Endothelial cell of hepatic sinusoid (primary cell): ENCODE data around the gene PDAP1.
"Not testable (repeated sequence)": the region's sequence is repeated elsewhere in the genome, so short reads cannot be mapped to it uniquely, and the experiment has no call there.

ENCODE experiments used
- in situ Hi-C: cut with HindIII; loops from 2 replicates; pipeline ENCODE4 v1.10.0; 2017; ENCODE audit warnings: low sequenced_read_pairs

Gene PDAP1

DNA sequence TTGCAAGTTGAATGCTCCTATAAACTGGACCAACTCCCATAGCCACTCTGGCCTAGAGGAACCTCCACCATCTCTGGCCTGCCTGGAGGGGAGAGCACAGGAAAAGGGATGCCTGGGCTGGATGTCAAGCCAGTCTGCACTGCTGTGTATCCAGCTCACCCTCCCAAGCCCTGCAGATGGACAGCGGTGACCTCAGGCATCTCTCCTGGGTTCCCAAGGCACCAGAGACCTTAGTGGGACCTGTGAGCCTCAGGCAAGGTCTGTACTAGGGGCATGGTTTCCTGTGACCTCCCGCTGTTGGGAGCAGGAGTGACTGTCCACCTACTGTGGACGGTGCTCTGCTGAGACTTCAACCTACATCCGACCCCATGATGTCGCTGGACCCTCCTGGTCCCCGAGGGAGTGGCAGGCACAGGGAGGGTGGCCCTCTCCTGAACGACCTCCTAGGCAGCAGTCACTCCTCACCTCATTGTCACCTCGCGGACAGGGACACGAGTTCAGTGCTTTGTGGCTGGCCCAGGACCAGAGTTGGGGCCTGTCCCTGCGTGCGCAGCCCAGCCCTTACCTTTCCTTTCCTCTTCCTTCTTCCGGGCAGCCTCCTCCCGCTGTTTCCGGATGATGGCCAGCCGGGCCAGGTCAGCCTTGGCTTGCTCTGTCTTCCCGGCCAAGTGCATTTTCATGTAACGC lies 11.0 kb downstream of the PDAP1 start:
- in situ Hi-C loops, result no loop called here

DNA sequence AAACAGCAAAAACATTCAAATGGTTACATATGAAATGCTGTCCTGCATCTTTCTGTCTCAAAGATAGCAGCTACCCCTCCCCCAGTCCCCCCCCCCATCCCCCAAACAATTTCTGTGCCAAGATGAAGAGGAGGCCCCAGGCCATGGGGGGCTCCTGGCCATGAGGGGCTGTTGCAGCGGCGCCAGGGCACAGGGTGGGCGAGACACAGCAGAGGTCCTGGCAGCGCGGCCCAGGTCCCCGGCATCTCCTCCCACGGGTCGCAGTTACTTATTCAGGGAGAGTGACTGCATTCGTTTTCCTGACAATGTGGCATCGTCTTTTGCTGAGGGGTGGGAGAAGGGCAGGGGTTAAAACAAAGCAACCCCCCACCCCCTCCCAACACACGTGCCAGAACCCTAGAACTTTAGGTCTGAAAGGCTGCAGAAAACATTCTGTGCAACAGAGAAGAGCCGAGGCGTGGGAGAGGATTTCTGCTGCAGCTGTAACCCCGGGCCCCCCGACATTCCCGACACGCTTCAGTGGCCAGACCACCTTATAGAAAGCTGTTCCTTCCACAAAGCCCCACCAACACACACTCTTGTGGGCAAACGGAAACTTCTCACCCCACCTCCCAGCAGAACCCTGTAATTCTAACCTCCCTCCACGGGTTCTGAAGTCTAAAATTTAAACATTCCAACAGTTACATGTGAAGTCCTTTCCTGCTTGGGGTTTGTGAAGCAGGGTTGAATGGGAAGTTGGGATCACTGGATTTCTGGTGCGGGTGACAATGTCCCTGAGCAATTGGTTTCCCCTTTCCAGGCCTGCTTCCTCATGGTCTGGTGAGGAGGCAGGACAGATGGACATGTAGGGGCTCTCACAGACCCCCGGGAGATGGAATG lies 11.7 kb downstream of the PDAP1 start:
- in situ Hi-C loops, result no loop called here

DNA sequence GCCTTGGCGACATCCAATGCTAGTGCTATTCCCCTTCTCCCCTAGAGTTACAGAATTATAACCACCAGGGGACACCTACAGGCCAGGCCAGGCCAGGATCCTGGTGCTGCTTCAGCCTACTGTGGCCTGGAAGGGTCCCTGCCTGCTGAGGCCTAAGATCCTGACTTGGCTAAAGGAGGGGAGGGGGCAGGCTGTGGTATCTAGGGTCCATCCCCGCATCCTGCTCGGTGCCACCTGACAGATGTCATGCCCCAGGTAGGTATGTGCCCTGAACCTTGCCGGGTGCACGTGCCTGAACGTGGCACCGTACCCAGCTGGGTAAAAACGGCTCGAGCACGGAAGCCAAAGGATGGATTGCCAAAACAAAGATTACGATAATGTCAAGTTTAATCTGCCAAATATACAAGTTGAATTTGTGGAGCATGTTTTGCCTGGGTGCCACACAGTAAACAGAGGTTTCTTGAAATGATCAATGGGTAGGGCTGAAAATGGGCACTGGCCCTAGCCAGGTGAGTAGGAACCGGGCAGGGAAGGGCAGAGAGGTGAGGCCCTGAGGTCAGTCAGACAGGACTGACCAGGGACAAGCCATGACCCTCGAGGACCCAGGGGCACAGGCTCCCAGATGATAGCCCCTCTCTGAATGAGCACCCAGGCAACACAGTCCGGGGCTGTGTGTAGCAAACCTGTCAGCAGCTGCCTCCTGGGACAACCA lies 12.6 kb downstream of the PDAP1 start:
- in situ Hi-C loops, result no loop called here

DNA sequence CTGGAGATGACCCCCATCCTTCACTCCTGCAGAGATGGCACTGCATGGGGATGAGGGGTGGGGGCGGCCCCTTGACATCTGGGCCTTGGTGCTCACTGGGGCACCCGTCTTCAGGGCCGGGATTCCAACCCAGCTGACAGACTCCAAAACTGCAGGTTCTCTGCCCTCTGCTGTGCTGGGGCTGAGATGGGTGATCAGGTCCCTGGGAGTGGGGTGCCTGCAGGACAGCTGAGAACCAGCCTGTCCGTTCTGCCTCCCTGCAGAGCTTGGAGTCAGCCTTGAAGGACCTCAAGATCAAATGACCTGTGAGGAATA lies 14.3 kb downstream of the PDAP1 start:
- in situ Hi-C loops, result no loop called here

DNA sequence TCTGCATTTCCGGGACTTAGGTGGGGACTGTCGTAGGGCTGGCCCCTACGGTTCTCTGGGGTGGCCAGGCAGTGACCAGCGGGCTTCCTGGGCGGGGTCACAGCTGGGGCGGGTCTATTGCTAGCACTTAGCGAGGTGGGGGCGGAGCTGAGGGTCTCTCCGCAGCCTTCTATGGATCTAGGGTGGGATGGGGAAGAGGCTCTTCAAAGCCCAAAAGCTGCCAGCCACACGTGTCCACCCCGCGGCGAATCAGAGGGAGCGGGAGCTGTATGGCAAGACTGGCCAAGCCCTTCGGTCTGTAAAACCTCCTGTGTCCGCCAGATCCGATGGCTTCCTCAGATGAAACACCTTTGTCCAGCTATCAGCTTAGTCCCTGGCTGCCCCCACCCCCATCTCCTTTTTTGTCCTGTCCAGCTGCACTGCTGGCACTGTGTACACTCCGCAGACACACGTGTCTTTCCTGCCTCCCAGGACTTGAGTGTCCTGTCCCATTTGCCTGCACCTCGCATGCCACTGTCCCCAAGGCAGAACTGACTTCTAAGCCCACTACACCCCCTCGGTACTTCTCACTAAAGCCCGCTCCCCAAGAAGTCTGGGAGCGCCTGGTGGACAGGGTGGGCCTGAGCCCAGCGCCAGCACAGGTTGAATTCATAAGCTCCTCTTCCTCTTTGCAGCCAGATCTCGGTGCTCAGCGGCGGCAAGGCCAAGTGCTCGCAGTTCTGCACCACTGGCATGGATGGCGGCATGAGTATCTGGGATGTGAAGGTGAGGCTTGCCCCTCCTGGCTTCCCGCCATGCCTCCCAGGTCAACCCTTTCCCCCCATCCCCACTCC lies 14.8 kb downstream of the PDAP1 start:
- in situ Hi-C loops, result no loop called here

DNA sequence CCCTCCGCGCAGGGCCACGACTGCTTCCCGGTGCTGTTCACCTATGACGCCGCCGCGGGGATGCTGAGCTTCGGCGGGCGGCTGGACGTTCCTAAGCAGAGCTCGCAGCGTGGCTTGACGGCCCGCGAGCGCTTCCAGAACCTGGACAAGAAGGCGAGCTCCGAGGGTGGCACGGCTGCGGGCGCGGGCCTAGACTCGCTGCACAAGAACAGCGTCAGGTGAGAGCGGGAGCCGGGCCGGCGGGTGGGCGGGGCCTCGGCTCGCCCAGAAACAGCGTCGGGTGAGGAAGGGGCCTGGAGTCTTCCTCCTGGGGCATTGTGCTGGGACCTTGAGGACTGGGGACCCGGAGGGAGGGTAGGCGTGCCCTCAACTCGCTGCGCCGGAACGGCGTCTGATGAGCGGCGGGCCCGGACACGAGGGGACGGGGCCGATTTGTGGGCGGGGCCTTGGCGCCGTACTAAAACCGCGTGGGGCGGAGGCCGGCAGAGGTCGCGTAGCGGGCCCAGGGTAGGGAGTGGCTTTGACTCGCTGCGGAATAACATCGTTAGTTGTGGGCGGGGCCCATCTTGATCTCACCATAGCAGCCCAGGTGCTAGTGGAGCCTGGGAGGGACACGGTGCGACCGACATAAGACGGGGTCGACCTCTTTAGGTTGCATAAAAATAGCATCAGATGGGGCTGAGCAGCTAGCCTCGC lies 15.6 kb downstream of the PDAP1 start:
- in situ Hi-C loops, result no loop called here

DNA sequence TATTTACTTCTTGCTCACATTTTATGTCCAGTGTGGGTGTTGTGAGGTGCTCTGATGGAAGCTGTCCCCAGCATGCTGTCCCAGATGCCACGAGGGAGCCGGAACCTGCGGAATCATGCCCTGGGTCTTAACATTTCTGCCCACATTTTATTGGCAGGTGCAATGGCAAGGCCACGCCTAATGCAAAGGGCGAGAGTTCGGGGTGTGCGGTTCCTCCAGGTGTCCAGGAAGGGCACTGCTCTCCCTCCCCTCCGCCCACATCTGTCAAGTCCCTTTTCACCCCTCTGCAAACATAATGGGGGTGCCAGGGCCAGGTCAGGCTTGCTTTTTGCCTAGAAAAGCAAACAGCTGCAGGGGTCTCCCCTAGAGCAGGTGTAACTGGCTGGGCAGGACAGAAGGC lies 16.4 kb downstream of the PDAP1 start:
- in situ Hi-C loops, result no loop called here

DNA sequence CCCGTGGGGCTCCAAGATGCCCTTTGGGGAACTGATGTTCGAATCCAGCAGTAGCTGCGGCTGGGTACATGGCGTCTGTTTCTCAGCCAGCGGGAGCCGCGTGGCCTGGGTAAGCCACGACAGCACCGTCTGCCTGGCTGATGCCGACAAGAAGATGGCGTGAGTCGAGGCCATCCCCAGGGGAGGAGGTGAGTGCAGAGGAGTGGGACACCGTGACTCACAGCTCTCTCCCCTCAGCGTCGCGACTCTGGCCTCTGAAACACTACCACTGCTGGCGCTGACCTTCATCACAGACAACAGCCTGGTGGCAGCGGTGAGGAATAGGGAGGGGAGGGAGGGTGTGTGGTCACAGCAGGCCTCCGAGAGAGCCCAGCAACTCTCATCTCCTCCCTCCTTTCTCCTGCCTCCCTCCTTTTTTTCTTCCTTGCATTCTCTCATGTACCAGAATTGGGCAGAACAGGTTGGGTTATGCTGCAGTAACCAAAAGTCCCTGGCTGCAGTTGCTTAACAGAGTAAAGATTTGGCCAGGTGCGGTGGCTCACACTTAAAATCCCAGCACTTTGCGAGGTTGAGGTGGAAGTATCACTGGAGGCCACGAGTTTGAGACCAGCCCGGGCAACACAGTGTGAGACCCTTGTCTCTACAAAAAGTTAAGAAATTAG lies 17.3 kb downstream of the PDAP1 start:
- in situ Hi-C loops, result no loop called here

DNA sequence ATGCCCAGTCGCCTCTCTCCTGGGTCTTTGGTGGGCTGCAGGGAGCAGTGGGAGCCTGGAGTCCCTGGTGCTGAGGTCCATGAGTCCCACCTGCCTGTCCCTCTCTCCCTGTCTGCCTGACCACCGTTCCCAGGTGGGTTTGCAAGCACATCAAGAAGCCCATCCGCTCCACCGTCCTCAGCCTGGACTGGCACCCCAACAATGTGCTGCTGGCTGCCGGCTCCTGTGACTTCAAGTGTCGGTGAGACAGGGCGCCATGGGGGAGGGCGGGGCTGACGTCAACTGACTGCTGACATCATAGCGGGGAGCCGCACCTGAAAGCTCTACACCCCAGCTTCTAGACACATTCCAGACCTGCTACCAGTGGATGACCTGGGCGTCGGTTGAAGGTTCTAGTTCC lies 18.6 kb downstream of the PDAP1 start:
- in situ Hi-C loops, result no loop called here

DNA sequence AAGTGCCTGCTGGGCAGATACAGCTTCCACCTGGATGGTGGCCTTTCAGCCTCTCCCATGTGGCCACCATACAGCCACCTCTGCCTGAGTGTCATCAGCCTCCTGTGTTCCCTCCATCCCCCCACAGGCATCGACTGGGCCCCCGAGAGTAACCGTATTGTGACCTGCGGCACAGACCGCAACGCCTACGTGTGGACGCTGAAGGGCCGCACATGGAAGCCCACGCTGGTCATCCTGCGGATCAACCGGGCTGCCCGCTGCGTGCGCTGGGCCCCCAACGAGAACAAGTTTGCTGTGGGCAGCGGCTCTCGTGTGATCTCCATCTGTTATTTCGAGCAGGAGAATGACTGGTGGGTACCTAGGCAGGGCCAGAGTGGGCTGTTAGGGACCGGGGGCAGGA lies 20.5 kb downstream of the PDAP1 start:
- in situ Hi-C loops, result no loop called here

DNA sequence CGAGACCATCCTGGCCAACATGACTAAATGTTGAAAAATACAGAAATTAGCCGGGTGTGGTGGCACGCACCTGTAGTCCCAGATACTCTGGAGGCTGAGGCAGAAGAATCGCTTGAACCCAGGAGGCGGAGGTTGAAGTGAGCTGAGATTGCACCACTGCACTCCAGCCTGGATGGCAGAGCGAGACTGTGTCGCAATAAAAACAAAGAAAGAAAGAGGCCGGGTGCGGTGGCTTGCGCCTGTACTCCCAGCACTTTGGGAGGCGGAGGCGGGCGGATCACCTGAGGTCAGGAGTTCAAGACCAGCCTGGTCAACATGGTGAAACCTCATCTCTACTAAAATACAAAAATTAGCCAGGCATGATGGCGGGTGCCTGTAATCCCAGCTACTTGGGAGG lies 21.2 kb downstream of the PDAP1 start:
- in situ Hi-C loops, result not testable (repeated sequence)

DNA sequence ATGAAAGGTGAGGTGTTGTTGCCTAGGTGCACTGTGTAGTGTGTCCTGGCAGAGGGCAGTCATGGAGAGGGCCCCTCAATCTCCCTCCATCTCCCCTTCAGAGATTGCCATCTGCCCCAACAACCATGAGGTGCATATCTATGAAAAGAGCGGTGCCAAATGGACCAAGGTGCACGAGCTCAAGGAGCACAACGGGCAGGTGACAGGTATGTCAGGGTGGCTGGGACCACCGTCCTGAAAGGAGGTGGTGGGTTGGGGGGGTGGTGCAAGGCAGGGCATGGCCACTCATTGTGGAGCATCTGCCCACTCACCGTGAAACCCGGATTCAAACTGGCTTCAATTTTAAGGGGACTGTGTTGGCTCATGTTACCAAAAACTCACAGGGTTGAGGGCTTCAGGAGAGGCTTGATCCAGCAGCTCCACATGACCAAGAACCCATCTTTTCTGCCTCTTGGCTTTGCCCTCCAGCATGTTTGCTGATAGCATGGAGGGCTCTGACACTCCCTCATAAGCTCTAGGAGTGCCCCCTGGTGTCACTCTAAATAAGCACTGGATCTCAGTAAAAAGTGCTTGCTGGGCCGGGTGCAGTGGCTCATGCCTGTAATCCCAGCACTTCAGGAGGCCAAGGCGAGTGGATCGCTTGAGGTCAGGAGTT lies 21.7 kb downstream of the PDAP1 start:
- in situ Hi-C loops, result no loop called here

DNA sequence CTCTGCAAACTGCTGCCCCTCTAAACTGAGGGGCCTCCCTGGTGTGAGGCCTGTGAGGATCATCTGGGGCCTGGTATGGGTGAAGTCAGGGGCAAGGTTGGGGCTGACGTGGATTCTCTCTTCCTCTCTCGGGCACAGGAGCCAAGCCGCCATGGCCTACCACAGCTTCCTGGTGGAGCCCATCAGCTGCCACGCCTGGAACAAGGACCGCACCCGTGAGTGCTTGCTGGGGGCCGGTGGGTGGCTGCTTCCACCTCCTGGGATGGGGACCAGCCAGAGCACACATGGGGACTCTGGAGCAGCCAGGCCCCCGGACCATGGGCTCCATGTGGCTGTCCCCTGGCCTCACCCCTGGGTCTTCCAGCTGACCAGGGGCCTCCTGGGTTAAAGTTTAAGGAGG lies 22.8 kb downstream of the PDAP1 start:
- in situ Hi-C loops, result no loop called here

DNA sequence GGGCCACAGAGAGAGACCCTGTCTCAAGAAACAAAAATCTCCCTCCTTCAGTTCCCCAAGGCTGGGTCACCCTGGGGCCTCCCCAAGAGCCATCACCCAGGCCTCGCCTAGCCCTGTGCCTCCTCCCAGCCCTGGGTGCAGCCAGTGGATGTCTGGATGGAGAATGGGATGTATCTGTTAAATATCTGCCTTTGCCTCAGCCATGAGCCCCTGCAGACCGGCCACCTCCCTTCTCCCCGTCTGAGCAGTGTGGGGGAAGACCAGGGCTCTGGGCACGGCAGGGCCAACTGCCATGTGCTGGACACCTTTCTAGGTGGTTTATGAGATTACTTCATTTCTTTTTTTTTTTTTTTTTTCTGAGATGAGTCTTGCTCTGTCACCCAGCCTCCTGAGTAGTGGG lies 23.9 kb downstream of the PDAP1 start:
- in situ Hi-C loops, result no loop called here

DNA sequence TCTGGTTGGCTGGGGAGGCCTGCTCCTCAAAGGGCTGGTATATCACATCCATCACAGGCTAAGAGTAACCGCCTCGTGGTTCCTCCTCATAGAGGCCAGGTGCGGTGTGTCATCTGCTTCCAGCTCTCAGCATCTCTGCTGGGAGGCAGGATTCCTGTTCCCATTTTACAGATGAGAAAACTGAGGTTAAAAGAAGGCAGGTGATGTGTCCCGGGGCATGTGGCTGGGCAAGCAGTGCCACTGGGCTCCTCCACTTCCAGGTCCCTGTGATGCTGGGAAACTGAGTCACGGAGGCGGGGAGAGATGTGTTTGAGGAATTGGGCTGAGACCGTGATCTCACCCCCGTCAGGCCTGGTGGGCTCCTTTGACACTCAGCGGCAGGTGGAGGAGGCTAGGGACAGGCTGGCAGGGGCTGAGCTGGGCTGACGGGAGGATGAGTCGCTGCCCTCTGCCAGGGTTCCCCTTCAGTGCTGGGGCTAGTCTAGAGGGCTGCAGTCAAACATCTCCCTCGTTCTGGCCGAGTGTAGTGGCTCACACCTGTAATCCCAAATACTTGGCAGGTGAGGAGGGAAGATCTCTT lies 24.5 kb downstream of the PDAP1 start:
- in situ Hi-C loops, result no loop called here

DNA sequence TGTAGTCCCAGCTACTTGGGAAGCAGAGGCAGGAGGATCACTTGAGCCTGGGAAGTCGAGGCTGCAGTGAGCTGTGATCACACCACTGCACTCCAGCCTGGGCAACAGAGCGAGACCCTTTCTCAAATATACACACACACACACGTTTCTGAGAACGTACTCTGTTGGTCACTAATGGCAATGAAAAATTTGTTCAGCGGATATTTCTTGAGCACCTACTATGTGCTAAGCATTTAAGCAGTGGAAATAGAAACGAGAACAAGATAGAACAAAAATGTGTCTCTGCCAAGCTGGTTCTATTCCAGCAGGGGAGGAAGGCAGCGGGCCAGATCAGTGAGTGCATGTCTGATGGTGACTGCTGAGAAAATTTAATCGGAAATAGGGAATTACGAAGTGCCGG lies 25.2 kb downstream of the PDAP1 start:
- in situ Hi-C loops, result no loop called here

DNA sequence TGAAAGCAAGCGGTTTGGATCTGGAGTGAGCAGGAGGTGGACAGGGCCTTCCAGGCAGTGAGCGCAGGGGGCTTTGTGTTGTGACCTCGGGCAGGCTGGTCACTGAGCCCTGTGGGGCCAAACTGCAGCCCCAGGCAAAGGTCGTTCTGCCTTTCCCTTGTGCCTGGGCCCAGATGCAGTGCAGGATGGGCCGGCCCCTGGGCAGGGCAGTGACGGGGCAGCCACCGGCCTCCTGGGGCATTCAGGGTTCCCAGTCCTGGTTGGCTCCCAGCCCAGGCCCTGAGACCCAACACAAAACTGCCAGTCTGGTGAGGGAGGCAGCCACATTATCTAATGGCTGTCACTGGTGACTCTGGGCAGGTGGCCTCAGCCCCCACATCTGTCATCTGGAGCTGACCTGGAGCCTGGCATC lies 26.7 kb downstream of the PDAP1 start:
- in situ Hi-C loops, result no loop called here

DNA sequence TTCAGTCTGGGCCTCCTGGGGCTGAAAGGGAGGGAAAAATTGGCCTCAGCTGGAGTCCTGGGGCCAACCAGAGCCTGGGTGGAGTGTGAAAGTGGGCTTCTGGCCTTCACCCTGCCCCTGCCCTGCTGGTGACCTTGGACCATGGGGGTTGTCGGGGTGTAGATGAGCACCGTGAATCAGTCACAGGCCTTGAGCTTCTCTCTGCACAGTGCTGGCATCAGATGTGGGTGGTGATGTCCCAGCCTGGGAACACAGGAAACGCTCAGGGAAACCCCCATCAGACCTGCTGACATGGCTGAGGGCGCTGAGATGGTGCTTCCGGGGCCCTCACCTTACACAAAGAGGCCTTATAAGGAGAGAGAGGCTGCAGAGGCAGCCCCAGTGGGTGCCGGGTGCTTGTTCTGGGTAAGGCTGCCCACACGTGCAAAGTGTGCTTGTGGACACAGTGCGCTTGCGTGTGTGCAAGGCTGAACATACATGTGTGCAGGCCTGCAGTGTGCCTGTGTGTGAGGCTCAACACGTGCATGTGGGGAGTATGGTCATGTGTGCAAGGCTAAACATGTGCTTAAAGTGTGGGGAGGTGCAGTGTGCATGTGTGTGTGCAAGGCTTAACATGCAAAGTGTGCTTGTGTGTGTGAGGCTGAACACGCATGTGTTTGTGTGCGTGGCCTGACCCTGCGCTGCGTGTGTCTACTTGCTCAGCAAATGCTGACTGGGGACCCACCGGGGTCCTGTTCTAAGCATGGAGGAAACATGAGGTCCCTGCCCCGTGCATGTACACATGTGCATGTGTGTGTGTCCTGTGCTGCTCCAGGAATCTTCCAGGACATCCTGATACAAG lies 27.4 kb downstream of the PDAP1 start:
- in situ Hi-C loops, result no loop called here
